Neuronal stem cell (in vitro differentiated cells): ENCODE results near the gene PIK3AP1.
"Not testable (repeated sequence)": the region's sequence is repeated elsewhere in the genome, so short reads cannot be mapped to it uniquely, and the experiment has no call there.

Source experiments
- DNase-seq: peaks from one replicate; pipeline ENCODE4 v3.0.0-alpha.2; 2013; ENCODE audit warnings: low spot score
- H2AFZ ChIP-seq: one replicate; pipeline ENCODE4 v1.6.1; 2013; ENCODE audit warnings: mild to moderate bottlenecking, low read length, inconsistent platforms
- H2AK5ac ChIP-seq: 2 replicates; pipeline ENCODE4 v1.6.1; 2013; ENCODE audit warnings: low read depth, mild to moderate bottlenecking, inconsistent platforms, low read length, moderate library complexity, mixed read lengths
- H2BK120ac ChIP-seq: 2 replicates; pipeline ENCODE4 v1.6.1; 2013; ENCODE audit warnings: low read depth, mild to moderate bottlenecking, inconsistent platforms, low read length, moderate library complexity, mixed read lengths
- H2BK12ac ChIP-seq: one replicate; pipeline ENCODE4 v1.6.1; 2013; ENCODE audit warnings: low read length, inconsistent platforms
- H2BK15ac ChIP-seq: 2 replicates; pipeline ENCODE4 v1.6.1; 2013; ENCODE audit warnings: mild to moderate bottlenecking, low read length, inconsistent platforms, mixed read lengths
- H2BK5ac ChIP-seq: one replicate; pipeline ENCODE4 v1.6.1; 2013; ENCODE audit warnings: inconsistent platforms, mild to moderate bottlenecking, low read length, moderate library complexity
- H3K14ac ChIP-seq: one replicate; pipeline ENCODE4 v1.6.1; 2013; ENCODE audit warnings: low read length, inconsistent platforms
- H3K18ac ChIP-seq: 2 replicates; pipeline ENCODE4 v1.6.1; 2013; ENCODE audit warnings: low read length, inconsistent platforms
- H3K23ac ChIP-seq: 2 replicates; pipeline ENCODE4 v1.6.1; 2013; ENCODE audit warnings: low read depth, mild to moderate bottlenecking, mixed read lengths, low read length, inconsistent platforms; ENCODE audit not compliant: poor library complexity
- H3K27ac ChIP-seq: replicated peaks from 3 replicates; pipeline ENCODE4 v1.5.1; 2013; ENCODE audit warnings: low read length, inconsistent platforms
- H3K27me3 ChIP-seq, 3 experiments: 2 replicates each; pipeline ENCODE4 v1.6.1; 2013; ENCODE audit warnings: low read length in 3 of 3, mild to moderate bottlenecking in 2 of 3, inconsistent platforms in 1 of 3, low read depth in 1 of 3, mixed read lengths in 1 of 3, moderate library complexity in 1 of 3; ENCODE audit not compliant: control insufficient read depth in 3 of 3, insufficient read depth in 3 of 3
- H3K36me3 ChIP-seq, 2 donors: replicated peaks in 1 of 2; 2 replicates each; pipeline ENCODE4 v1.6.1; 2013; ENCODE audit warnings: low read length in 2 of 2; ENCODE audit not compliant: control insufficient read depth in 2 of 2, insufficient read depth in 2 of 2
- H3K4ac ChIP-seq: 2 replicates; pipeline ENCODE4 v1.6.1; 2013; ENCODE audit warnings: inconsistent platforms, mild to moderate bottlenecking, low read length, moderate library complexity
- H3K4me1 ChIP-seq, 2 donors: 1 replicate in 1 of 2; 2 replicates in 1 of 2; pipeline ENCODE4 v1.6.1; 2013; ENCODE audit warnings: low read length in 2 of 2, low read depth in 1 of 2; ENCODE audit not compliant: control insufficient read depth in 2 of 2, insufficient read depth in 1 of 2
- H3K4me2 ChIP-seq: one replicate; pipeline ENCODE4 v1.6.1; 2013; ENCODE audit warnings: mild to moderate bottlenecking, low read length, inconsistent platforms; ENCODE audit not compliant: insufficient read depth, poor library complexity, severe bottlenecking
- H3K4me3 ChIP-seq, 2 donors: 2 replicates each; pipeline ENCODE4 v1.5.1; 2013; ENCODE audit warnings: low read length in 2 of 2, mild to moderate bottlenecking in 2 of 2, inconsistent platforms in 1 of 2, moderate library complexity in 1 of 2
- H3K79me1 ChIP-seq: one replicate; pipeline ENCODE4 v1.6.1; 2013; ENCODE audit warnings: low read depth, mild to moderate bottlenecking, inconsistent platforms, low read length, moderate library complexity
- H3K9ac ChIP-seq: one replicate; pipeline ENCODE4 v1.6.1; 2013; ENCODE audit warnings: mild to moderate bottlenecking, low read depth, low read length, inconsistent platforms; ENCODE audit not compliant: poor library complexity
- H3K9me3 ChIP-seq, 2 donors: replicated peaks in 1 of 2; 2 replicates each; pipeline versions ENCODE3 to v1.6.1; 2013; ENCODE audit warnings: low read length in 2 of 2, mild to moderate bottlenecking in 2 of 2, inconsistent platforms in 1 of 2, low read depth in 1 of 2, mixed read lengths in 1 of 2, moderate library complexity in 1 of 2; ENCODE audit not compliant: control insufficient read depth in 2 of 2, insufficient read depth in 1 of 2
- H4K8ac ChIP-seq: one replicate; pipeline ENCODE4 v1.6.1; 2013; ENCODE audit warnings: low read depth, mild to moderate bottlenecking, inconsistent platforms, low read length, moderate library complexity
- H4K91ac ChIP-seq: one replicate; pipeline ENCODE4 v1.6.1; 2013; ENCODE audit warnings: low read length, low read depth, mild to moderate bottlenecking, inconsistent platforms; ENCODE audit not compliant: poor library complexity
- WGBS, 2 donors: extraction: QIAGEN DNeasy Blood & Tissue Kit; methylation state at CpG; one replicate each; pipeline ENCODE4 v1.1.7; 2013; ENCODE audit warnings: missing lambda C conversion rate in 2 of 2, mixed read lengths in 1 of 2; ENCODE audit not compliant: insufficient read length in 2 of 2, insufficient replicate concordance in 1 of 2; ENCODE audit errors: extremely low coverage in 2 of 2; 5-methylcytosine and 5-hydroxymethylcytosine counted together

The PIK3AP1 gene

GRCh38 chr10:96700374-96701099, 19.8 kb downstream of the PIK3AP1 start:
- DNase-seq = no peak
- H3K4ac ChIP-seq = no peak overlapping the region
- no CpG with 5 or more reads among the region's 13 CpGs for WGBS, 2 donors

GRCh38 chr10:96699613-96700012, 20.7 kb downstream of the PIK3AP1 start:
- H3K4me3 ChIP-seq = no peak overlapping the region
- no peak for DNase-seq
- H3K4me1 ChIP-seq = no peaks in the 10 kb centered on the region
- H3K79me1 ChIP-seq = no peaks in the 10 kb centered on the region
- no peaks in the 10 kb centered on the region for H3K36me3 ChIP-seq
- no peak overlapping the region for H4K8ac ChIP-seq
- H2BK5ac ChIP-seq = no peak overlapping the region
- H2BK12ac ChIP-seq = no peak overlapping the region
- H3K23ac ChIP-seq = no peak overlapping the region
- WGBS, 2 donors = no CpG with 5 or more reads among the region's 3 CpGs
- H3K18ac ChIP-seq = no peak overlapping the region
- no peak overlapping the region for H2AK5ac ChIP-seq
- H3K27me3 ChIP-seq = peaks cover 0 to 5% (median 0%) of the 10 kb centered on the region in 3 experiments
- H3K9me3 ChIP-seq = no peaks in the 10 kb centered on the region
- no peak overlapping the region for H3K4me2 ChIP-seq
- H3K9ac ChIP-seq = no peak overlapping the region
- no peak overlapping the region for H3K27ac ChIP-seq
- no peak overlapping the region for H3K4ac ChIP-seq
- no peak overlapping the region for H2BK120ac ChIP-seq
- no peak overlapping the region for H2AFZ ChIP-seq
- no peak overlapping the region for H3K14ac ChIP-seq
- no peak overlapping the region for H4K91ac ChIP-seq
- H2BK15ac ChIP-seq = no peak overlapping the region

More at GRCh38 chr10:96700374-96701099, 19.8 kb downstream of the PIK3AP1 start:
- Histone ChIP-seq H3K23ac (no peak overlapping the region), H3K9me3 (no peaks in the 10 kb centered on the region), H3K27ac (no peak overlapping the region), H3K79me1 (no peaks in the 10 kb centered on the region), H3K14ac (no peak overlapping the region), H3K36me3 (no peaks in the 10 kb centered on the region), H3K4me2 (no peak overlapping the region), H2BK5ac (no peak overlapping the region), H3K27me3 (peaks cover 0 to 5% (median 0%) of the 10 kb centered on the region in 3 experiments), H4K91ac (no peak overlapping the region), H3K9ac (no peak overlapping the region), H3K4me1 (no peaks in the 10 kb centered on the region), H2AFZ (no peak overlapping the region), H4K8ac (no peak overlapping the region), H2AK5ac (no peak overlapping the region), H3K4me3 (no peak overlapping the region), H2BK15ac (no peak overlapping the region), H3K18ac (no peak overlapping the region), H2BK12ac (no peak overlapping the region), H2BK120ac (no peak overlapping the region)

GRCh38 chr10:96698305-96698704, 22.0 kb downstream of the PIK3AP1 start:
- H2AK5ac ChIP-seq, H2BK5ac ChIP-seq, H4K91ac ChIP-seq, H3K18ac ChIP-seq, H2BK120ac ChIP-seq, H2BK12ac ChIP-seq, H4K8ac ChIP-seq, H3K27me3 ChIP-seq, H3K14ac ChIP-seq, H3K79me1 ChIP-seq, H3K23ac ChIP-seq, H3K4me2 ChIP-seq, H3K9me3 ChIP-seq, H3K4me3 ChIP-seq, H3K4ac ChIP-seq, H3K27ac ChIP-seq, H2BK15ac ChIP-seq, H2AFZ ChIP-seq, H3K36me3 ChIP-seq, H3K9ac ChIP-seq, H3K4me1 ChIP-seq, DNase-seq: not testable (repeated sequence)
- WGBS, 2 donors = no CpG with 5 or more reads among the region's 6 CpGs

GRCh38 chr10:96697438-96697837, 22.9 kb downstream of the PIK3AP1 start:
- H3K9ac ChIP-seq = no peak overlapping the region
- H3K23ac ChIP-seq = no peak overlapping the region
- no CpG with 5 or more reads among the region's 3 CpGs for WGBS, 2 donors
- H2BK5ac ChIP-seq = no peak overlapping the region
- H3K27me3 ChIP-seq = peaks cover 0 to 5% (median 0%) of the 10 kb centered on the region in 3 experiments
- no peaks in the 10 kb centered on the region for H3K36me3 ChIP-seq
- H2BK15ac ChIP-seq = no peak overlapping the region
- no peak overlapping the region for H4K91ac ChIP-seq
- no peak for DNase-seq
- H2AFZ ChIP-seq = no peak overlapping the region
- no peak overlapping the region for H3K4me3 ChIP-seq
- no peaks in the 10 kb centered on the region for H3K79me1 ChIP-seq
- H2BK120ac ChIP-seq = no peak overlapping the region
- no peak overlapping the region for H4K8ac ChIP-seq
- no peaks in the 10 kb centered on the region for H3K4me1 ChIP-seq
- no peak overlapping the region for H2BK12ac ChIP-seq
- no peaks in the 10 kb centered on the region for H3K9me3 ChIP-seq
- H3K27ac ChIP-seq = no peak overlapping the region
- no peak overlapping the region for H3K4me2 ChIP-seq
- H3K4ac ChIP-seq = no peak overlapping the region
- no peak overlapping the region for H3K14ac ChIP-seq
- no peak overlapping the region for H3K18ac ChIP-seq
- no peak overlapping the region for H2AK5ac ChIP-seq
